ENCODE data around the gene ZNF346.
"Not testable (repeated sequence)": the region's sequence is repeated elsewhere in the genome, so short reads cannot be mapped to it uniquely, and the experiment has no call there.

Gene ZNF346

DNA sequence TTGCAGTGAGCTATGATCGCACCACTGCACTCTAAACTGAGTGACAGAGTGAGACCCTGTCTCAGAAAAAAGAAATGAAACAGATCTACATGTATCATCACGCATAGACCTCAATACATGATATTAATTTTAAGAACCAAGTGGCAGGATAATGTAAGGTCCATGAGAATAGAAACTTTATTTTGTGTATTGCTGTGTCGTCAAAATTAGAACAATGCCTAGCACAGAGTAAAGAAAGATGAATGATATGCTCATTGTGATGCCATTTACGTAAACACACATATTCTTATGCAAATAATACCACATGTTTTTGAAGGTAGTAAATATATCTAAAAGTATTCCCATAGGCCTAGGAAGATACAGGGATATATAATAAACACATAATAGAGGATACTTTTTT, 12.3 kb upstream of the ZNF346 start:
- no peak for DNase-seq (ENCODE audit: low spot score)

DNA sequence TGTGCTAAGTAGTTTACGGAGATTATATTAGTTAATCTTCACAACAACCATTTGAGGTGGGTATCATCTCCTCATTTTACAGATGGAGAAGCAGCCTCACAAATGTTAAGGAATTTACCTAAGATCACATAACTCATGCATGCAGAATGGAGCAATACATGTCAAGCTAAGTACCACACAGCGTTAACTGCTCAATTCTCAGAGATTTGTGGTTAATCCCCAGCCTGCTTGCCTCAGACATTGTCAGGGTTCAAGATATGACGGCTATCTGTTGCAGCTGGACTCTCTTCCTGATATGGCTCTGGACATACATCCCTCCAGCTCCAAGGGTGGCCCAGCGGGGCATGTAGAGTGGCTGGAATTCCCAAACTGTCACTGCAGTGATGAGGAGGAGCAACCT, 7.3 kb upstream of the ZNF346 start:
- no peak for DNase-seq (ENCODE audit: low spot score)

DNA sequence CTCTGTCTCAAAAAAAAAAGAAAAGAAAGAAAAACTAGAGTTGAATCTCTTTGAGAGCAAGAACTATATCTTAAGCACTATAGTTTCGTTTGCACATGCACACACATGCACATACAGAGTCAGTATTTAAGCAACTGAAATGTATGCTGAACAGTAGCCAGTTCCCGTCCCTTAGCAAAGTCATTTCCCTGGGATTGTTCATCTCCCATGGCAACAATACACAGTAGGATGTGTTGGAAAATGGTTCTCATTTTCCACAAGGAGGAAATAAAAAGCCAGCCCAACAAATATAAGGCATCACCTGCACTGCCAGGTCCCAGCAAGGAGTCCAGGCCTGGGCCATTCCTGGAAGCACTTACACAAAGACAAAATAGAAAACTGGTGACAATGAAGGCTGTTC, 4.2 kb upstream of the ZNF346 start:
- no peak for DNase-seq (ENCODE audit: low spot score)

DNA sequence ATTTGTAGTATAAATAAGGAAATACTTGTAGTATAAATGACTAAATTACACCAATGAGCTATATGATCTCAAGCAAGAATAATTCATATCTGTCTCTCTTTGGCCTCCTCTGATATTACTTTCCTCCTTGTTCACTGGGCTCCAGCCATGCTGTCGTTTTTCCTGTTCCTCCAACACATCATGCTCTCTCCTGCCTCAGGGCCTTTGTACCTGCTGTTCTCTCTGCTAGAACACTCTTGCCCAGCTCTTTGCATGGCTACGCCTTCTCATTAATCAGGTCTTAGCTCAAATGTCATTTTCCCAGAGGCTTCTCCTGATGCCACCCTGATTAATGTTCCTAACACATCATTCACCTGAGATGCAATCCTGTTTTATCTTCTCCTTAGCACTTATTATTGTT, 2.5 kb upstream of the ZNF346 start:
- DNase-seq (ENCODE audit: low spot score) = no peak

DNA sequence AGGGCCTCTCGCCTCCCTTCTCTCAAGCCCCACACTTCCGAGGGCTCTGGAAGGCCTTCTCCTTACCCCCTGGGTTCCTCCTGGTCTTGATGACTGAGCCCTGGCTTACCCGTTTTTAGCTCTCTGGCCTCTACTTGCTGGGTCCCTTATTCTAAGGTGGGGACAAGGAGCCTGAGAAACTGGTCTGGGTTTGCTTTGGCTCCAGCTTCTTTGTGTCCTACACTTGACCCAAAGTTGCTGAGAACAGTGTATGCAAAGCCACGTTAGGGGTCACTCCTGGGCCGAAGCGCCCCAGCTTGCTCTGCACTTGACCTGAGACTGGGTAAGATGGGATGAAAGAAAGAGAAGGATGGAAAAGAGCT, 788 bp downstream of the ZNF346 start:
- no peak for DNase-seq (ENCODE audit: low spot score)

DNA sequence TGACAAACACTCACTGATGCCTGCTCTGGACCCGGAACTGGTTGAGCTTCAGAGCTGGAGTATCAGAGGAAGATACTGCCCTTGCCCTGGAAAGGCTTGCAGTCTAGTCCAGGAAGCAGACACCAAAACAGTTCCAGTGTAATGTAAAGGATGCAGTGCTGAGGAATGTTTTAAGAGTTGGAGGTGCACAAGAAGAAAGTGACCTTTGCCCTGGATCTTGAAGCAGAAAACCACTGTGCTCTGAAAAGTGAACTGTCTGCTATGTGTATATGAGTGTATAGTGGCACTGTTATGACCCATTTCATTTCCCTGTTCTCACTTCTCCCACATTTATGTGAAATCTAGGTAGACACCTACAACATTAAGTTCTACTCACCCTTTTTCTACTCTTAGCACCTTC, 2.1 kb downstream of the ZNF346 start:
- DNase-seq (ENCODE audit: low spot score) = no peak

DNA sequence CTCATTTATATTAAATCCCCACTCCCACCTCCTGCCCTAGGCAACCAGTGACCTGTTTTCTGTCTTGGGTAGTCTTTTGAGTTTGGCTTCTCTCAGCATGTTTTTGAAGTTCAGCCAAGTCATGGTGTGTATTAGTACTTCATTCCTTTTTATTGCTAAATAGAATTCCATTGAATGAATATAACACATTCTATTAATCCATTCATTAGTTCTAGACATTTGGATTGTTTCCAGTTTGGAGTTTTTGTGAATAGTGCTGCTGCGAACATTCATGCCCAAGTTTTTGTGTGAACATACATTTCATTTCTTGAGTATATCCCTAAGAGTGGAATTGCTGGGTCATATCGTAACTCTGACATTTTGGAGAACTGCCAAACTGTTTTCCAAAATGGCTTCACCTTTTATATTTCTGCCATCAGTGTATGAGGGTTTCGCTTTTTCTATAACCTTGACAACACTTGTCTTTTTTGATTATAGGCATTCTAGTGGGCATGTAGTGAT, 2.7 kb downstream of the ZNF346 start:
- no peak for DNase-seq (ENCODE audit: low spot score)

DNA sequence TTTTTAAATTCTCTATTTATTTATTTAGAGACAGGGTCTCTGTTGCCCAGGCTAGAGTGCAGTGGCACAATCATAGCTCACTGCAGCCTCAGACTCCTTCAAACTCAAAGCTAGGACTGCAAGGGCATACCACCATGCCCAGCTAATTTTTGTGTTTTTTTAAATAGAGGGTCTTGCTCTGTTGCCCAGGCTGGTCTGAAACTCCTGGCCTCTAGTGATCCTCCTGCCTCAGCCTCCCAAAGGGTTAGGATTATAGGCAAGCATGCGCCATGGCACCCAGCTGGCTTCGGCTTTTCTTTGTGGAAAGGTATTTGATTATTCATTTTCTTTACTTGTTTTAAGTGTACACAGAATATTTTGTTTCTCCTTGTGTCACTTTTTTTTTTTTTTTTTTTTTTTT, 5.2 kb downstream of the ZNF346 start:
- DNase-seq (ENCODE audit: low spot score) = no peak

DNA sequence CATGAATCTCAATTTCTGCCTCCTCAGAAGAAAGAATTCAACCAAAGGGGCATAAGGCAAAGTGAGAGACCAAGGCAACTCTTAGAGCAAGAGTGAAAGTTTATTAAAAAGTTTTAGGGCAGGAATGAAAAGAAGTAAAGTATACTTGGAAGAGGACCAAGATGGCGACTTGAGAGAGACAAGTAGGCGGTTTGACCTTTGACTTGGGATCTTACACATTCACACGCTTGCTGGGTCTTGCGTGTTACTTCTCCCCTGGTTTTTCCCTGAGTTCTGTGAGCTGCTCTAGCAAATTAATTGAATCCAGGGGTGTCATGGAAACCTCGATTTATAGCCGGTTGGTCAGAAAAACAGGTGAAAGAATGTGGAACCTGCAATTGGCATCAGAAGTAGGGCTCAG, 7.0 kb downstream of the ZNF346 start:
- DNase-seq (ENCODE audit: low spot score) = no peak

DNA sequence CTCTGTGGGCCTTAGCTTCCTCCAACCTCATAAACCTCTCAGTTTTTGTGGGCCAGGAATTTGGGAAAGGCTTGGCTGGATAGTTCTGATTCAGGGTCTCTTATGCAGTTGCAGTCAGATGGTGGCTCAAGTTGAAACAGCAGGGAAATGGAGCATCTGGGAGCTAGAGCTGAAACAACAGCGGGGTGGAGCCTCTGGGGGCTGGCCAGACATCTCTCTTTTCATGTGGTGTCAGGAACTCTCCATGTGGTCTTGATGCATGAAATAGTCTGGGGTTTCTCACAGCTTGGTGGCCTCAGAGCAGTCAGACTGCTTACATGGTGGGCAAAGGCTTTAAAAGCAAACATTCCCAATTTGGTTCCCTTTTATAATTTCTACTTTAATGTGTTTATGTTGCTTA, 13.5 kb downstream of the ZNF346 start:
- no peak for DNase-seq (ENCODE audit: low spot score)

DNA sequence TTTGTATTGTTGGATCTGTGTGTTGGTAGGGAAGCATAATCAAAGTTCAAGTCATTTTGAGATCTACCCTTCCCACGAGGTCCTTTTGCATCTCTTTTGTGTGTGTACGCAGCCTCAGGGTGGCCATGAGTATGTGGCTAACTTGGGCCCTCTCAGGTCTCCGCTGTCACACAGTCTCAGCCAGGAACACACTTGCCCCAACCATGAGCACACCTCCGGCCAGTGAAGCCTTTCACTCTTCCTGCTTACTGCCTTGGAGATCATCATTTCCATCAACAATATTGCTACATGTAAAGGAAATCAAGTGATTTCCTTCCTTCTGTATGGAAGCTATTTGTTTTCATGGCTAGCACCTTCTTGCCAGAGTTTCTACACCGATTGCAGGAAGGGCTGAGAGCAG, 13.9 kb downstream of the ZNF346 start:
- DNase-seq (ENCODE audit: low spot score) = no peak

DNA sequence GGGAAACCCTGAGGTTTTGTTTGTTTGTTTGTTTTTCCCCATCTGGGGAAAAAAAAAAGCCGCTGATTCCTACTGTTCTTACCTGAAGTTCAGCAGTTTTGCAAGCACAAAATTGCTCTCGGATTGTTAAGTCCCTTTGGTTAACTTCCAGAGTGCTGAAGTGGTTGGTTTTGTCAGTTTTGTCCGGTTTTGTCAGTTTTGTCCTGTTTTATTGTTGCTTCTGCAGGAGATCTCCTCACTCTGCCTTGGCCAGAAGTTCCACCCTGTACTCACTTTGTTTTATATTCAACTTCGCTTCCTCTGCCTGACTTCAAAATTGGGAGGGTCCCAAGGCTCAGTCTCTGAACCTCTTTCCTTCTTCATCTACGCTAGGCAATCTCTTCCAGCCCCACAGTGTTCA, 14.4 kb downstream of the ZNF346 start:
- no peak for DNase-seq (ENCODE audit: low spot score)

DNA sequence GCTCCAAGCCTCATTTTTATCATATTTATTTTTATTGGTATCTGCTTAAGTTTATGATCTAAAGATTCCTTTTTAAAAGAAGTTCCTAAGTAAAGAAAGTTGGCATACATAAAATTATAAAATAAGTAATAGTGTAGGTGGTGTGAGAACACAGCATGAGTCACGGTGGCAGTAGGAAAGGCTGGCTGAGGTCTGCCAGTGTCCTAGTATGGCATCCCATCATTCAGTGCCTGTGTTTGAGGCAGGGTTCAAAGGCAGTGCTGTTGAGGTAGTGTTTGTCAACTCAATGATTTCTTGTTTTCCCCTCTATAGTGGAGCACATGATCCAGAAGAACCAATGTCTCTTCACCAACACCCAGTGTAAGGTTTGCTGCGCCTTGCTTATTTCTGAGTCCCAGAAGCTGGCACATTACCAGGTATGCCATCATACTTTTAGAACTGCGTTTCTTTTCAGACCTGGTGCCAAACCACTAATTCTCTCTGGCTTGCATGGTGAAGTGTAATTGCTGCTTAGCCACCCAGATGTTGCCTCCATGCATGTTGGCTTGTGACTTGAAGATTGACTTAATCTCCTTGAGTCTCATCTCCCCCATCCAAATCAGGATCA, 18.4 kb downstream of the ZNF346 start:
- DNase-seq (ENCODE audit: low spot score) = no peak

DNA sequence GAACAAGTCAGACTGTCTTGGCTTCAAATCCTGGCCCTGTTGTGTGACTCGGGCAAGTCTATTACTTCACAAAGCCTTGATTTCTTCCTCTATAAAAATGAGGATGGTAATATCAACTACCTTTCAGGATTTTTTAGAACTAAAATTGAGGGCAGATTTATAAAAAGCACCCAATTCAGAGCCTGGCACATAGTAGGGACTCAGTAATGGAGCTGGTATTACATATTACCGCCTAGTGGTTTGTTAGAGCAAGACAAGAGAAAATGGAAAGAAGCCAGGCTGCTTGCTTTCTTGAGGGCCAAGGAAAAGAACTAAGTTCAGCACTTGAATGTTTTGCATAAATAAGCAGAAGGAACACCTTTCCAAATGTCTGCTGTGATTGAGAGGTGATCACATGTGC, 19.4 kb downstream of the ZNF346 start:
- DNase-seq (ENCODE audit: low spot score) = no peak

DNA sequence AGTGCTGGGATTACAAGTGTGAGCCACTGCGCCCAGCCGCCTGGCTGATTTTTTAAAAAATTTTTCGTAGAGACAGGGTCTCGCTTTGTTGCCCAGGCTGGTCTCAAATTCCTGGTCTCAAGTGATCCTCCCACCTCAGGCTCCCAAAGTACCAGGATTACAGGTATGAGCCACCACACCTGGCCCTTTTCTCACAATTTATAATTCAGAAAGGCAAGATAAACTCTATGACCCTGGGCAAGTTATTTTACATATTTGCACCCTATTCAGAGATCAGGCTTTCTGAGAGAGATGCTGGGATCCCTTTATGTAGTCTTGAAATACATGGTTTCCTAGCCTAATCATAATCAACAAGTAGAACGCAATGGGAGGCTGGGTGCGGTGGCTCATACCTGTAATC, 20.6 kb downstream of the ZNF346 start:
- no peak for DNase-seq (ENCODE audit: low spot score)

DNA sequence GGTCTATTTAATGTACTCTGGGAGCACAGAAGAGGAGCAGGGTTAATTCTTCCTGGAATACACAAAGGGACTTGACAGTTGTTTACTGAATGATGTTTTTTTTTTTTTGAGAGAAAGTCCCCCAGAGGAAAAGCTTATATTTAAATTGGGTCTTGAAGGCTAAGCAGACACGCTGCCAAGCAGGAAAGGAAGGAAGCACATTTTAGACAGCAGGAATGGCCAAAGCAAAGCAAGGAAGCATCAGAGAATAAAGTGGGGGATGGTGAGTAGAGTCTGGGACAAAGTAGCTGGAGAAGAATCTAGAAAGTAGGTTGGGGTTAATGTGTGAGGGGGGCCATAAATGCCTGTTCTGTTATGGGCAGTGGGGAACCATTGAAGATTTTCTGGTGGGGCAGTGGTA, 21.5 kb downstream of the ZNF346 start:
- no peak for DNase-seq (ENCODE audit: low spot score)

DNA sequence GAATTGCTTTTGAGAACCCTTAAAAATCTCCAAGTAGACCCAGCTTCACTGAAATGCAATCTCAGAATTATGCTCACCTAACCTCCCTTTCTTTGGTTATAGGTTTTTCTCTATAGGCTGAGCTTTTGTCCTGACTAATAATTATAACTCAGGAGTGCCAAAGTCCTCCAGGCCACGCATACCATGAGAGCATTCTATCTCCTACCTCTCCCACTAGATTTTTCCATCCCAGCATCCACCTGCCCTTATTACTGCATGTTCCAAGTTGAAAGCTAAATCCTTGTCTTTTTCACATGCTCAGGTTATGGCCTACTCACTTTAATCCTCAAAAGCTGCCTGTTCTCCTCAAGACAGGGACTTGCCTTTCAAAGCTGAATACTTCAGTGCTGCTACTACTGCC, 22.1 kb downstream of the ZNF346 start:
- no peak for DNase-seq (ENCODE audit: low spot score)

DNA sequence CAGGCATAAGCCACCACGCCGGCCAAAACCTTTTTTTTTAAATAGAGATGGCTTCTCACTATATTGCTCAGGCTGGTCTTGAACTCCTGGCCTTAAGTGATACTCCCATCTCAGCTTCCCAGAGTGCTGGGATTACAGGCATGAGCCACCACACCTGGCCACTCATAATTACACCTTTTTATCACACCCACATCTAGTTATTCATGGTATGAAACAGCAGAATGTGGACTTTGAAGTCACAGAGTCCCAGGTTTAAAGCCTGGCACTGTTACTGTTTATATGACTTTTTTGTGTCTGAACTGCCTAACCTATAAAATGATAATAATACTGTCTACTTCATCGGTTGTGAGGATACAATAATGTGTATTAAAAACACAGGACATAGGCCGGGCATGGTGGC, 23.1 kb downstream of the ZNF346 start:
- no peak for DNase-seq (ENCODE audit: low spot score)

DNA sequence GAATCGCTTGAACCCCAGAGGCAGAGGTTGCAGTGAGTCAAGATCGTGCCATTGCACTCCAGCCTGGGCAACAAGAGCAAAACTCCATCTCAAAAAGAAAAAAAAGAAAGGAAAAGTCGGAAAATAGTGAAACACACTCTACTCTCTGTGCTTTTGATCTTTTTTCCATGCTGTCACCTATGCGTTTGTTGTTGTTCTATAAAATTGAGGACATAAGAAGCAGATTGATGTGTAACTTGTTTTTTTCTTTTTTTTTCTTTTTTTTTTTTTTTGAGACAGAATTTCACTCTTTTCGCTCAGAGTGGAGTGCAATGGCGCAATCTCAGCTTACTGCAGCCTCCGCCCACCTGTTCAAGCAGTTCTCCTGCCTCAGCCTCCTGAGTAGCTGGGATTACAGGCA, 26.0 kb downstream of the ZNF346 start:
- not testable (repeated sequence) for DNase-seq (ENCODE audit: low spot score)

DNA sequence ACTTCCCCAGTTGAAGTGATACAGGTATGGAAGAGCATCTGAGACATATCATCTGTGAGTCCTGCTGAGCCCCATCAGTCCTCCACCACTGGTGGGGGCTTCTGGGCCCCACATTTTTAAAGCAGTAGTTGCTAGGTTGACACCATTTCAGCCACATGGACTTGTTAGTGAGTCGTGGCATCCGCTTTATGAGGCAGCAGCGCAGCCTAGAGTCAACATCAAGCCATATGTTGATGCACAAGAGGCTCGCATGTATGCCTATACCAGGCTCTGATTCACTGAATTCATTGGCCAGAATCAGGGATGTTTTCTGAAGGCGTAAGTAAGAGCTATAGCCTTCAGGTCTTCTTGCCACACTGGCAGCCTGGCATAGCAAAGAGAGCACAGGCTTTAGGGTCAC, 26.8 kb downstream of the ZNF346 start:
- DNase-seq (ENCODE audit: low spot score) = no peak

DNA sequence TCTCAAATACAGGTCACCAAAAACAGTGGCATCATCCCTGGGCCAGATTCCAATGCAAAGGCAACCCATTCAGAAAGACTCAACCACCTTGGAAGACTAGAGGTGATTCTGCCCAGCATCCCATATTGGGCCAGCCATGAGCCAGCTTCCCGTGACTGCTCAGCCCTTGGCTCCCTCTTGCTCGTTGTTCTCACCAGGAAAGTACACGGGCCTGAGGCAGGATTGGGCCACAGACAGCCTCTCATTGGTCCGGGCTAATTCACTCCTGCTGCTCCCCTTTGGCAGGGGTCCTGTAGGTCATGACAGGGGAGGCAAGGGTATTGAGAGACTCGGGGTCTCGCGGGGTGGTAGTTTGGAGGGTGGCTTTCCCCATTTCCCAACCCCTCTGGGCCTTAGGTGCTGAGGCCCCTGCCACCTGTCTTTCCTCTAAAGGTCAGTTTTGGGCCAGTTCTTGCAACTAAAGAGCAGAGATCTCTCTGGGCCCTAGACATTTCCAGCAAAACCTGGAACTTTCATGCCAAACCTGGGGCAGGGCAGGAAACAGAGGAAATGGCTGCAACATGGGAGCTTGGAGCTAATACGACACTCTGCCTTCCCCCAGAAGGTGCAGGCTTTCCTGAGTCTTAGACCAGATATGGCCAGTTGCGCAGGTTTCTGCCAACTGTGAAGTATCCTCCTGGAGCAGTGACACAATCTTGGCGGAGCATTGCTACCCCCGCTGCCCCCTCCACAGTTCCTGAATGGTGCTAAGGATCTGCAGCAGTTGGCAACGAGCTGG, 42.2 kb downstream of the ZNF346 start:
- no peak for DNase-seq (ENCODE audit: low spot score)

DNA sequence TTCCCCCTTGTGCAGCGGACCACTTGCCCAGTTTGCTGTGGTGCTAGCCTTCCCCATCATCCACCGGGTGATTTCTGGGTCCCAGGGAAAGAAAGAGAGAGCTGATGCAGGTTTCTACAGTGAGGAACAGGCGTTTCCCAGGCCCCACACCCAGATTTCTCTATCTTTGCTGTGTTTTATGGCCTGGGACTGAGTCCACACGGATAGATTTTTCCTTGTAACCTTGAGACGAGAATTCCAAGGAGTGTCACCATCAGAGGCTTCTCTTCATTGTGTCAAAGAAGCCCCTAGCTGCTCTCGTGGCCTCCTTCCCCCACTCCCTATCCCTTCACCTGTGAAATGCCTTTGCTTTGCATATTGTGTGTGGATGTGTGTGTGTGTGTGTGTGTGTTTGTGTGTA, 43.0 kb downstream of the ZNF346 start:
- no peak for DNase-seq (ENCODE audit: low spot score)

DNA sequence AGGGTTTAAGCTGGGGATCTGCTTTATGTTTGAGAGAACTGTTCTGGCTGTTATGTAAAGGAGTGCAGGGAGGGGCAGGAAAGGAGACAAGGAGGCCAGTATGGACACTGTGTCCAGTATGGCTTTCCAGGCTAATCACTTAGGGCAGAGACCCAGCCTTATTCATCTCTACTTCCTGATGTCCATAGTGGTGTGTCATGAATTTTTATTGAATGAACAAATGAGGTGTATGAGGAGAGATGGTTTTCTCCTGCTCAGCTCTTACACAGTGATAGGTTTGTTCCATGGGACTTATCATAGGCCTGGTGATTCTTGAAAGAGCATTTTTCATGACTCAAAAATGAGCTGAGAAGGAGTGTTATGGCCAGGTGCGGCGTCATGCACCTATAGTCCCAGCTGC, 43.7 kb downstream of the ZNF346 start:
- no peak for DNase-seq (ENCODE audit: low spot score)

DNA sequence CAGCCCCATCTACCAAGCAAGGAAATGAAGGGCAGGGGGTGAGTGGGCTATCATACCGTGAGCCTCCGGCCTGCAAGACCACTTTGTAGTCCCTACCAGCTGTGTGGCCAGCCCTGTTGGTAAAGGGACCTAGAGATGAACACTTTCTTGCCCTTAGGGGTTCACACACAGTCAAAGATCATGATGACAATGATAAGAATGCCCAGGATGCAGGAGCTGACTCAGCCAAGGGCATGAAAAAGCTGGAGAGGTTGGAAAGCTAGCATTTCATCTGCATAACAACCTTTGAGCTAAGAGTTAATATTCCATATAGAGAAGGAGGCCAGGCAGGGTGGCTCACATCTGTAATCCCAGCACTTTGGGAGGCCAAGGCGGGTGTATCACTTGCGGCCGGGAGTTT, 45.0 kb downstream of the ZNF346 start:
- no peak for DNase-seq (ENCODE audit: low spot score)

All from left forelimb (tissue), 1 donor.